Measurements from ENCODE around the gene PRDM16. TPM values are rescaled to one million over a fixed set of nuclear protein-coding genes. Genes with fewer than 3 reads are reported as not detected.

PRDM16 gene
- total and polyA plus RNA-seq, 2 of the 13 experiments (the other 11 are each of a cell fraction or from before 2014, with no cell fraction given) = 0.15 to 0.81 TPM

- H2AFZ ChIP-seq (ENCODE audit: low read length) = no peak overlapping the region
- peaks cover 8 to 14% of the 10 kb centered on the region in 2 experiments; a peak in 4 of 5 replicates for H3K27me3 ChIP-seq (ENCODE audit: control insufficient read depth in 1 of 2, insufficient read depth in 2 of 2, low read length in 2 of 2)
- H3K9ac ChIP-seq (ENCODE audit: insufficient read depth, low read depth, low read length) = no peak overlapping the region
- H3K4me1 ChIP-seq (ENCODE audit: insufficient read depth, low read length) = no peaks in the 10 kb centered on the region
- ChIA-PET POLR2A (no interaction called here), CTCF (ENCODE audit: low intra/inter-chr PET ratio, low total read pairs) (no interaction called here)
- TF ChIP-seq CREB1 (IDR thresholded peaks at IDR 0.05) (no peak), CREB1 (CRISPR knock-in tag; IDR thresholded peaks at IDR 0.05) (no peak), SIX1 (CRISPR knock-in tag; IDR thresholded peaks at IDR 0.05; ENCODE audit: borderline replicate concordance) (no peak), SNAPC2 (CRISPR knock-in tag; IDR thresholded peaks at IDR 0.05) (no peak)
- H3K4me3 ChIP-seq (replicated peaks in 1 of 3; ENCODE audit: insufficient read depth in 1 of 3, low read depth in 2 of 3, low read length in 3 of 3) = no peak overlapping the region
- ATAC-seq (no peak), DNase-seq (ENCODE audit: low spot score) (no peak), FAIRE-seq (no peak)
- intact Hi-C loops (cut with micrococcal nuclease; ENCODE audit: unreplicated experiment) = no loop called here
- BruUV-seq (replicated peaks) = no TSS peak
- H3K79me2 ChIP-seq (ENCODE audit: insufficient read depth, low read length) = no peaks in the 10 kb centered on the region
- WGBS (ENCODE audit: low lambda C conversion rate) = no CpG with 5 or more reads among the region's 4 CpGs
- H3K27ac ChIP-seq (ENCODE audit: extremely low read length, insufficient read depth, low read length) = no peak overlapping the region
- in situ Hi-C loops (cut with HindIII; ENCODE audit: extremely low pct_ligation_motif_present, low pct_unique_long_range_greater_than_20kb) = no loop called here
- no peaks in the 10 kb centered on the region for H3K36me3 ChIP-seq (replicated peaks in 1 of 2; ENCODE audit: control insufficient read depth in 1 of 2, insufficient read depth in 2 of 2, low read length in 2 of 2)
- H3K9me3 ChIP-seq (ENCODE audit: low read length) = no peaks in the 10 kb centered on the region
- no peak overlapping the region for H3K4me2 ChIP-seq (ENCODE audit: low read depth, low read length)
- no peaks in the 10 kb centered on the region for H4K20me1 ChIP-seq (ENCODE audit: insufficient read depth, low read length)
Measured at GRCh38 chr1:3077561-3077960, 8.6 kb downstream of the PRDM16 start.

DNA sequence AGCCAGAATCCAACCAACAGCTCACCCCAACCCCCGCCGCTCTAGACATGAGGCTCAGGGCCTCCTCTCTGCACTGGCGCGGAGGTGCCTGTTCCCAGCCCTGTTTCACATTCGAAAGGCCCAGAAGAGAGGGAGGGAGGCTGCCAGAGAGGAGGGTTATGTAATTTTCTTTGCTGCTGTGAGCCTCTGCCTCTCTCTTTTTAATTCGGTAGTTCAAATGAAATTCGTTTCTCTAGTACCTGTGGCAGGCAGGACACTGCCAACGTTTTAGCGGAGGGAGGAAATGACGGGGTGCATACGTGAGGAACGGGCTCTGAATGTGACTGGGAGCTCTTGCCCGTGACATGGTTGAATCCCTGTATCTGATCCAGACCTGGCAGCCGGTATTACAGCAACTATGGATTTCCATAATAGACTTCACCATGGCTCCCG is 9.4 kb downstream of the PRDM16 start:
- Histone ChIP-seq H4K20me1 (ENCODE audit: insufficient read depth, low read length) (no peaks in the 10 kb centered on the region), H3K9ac (ENCODE audit: insufficient read depth, low read depth, low read length) (no peak overlapping the region), H2AFZ (ENCODE audit: low read length) (no peak overlapping the region), H3K4me1 (ENCODE audit: insufficient read depth, low read length) (no peaks in the 10 kb centered on the region), H3K36me3 (replicated peaks in 1 of 2; ENCODE audit: control insufficient read depth in 1 of 2, insufficient read depth in 2 of 2, low read length in 2 of 2) (no peaks in the 10 kb centered on the region), H3K4me3 (replicated peaks in 1 of 3; ENCODE audit: insufficient read depth in 1 of 3, low read depth in 2 of 3, low read length in 3 of 3) (no peak overlapping the region), H3K4me2 (ENCODE audit: low read depth, low read length) (no peak overlapping the region), H3K27ac (ENCODE audit: extremely low read length, insufficient read depth, low read length) (no peak overlapping the region), H3K9me3 (ENCODE audit: low read length) (no peaks in the 10 kb centered on the region), H3K27me3 (ENCODE audit: control insufficient read depth in 1 of 2, insufficient read depth in 2 of 2, low read length in 2 of 2) (peaks cover 8 to 14% of the 10 kb centered on the region in 2 experiments; a peak in 4 of 5 replicates), H3K79me2 (ENCODE audit: insufficient read depth, low read length) (no peaks in the 10 kb centered on the region)
- DNase-seq (ENCODE audit: low spot score) (no peak), FAIRE-seq (no peak), ATAC-seq (no peak)
- BruUV-seq (replicated peaks) = no TSS peak
- in situ Hi-C loops (cut with HindIII; ENCODE audit: extremely low pct_ligation_motif_present, low pct_unique_long_range_greater_than_20kb) = no loop called here
- WGBS (ENCODE audit: low lambda C conversion rate) = 56% methylated on average over 11 of the region's 15 CpGs
- TF ChIP-seq SNRNP70 (IDR thresholded peaks at IDR 0.05; ENCODE audit: low read depth, low read length) (no peak), TAF15 (IDR thresholded peaks at IDR 0.05; ENCODE audit: low read depth, low read length, poor library complexity, severe bottlenecking) (no peak), FOXC1 (CRISPR knock-in tag; IDR thresholded peaks at IDR 0.05; ENCODE audit: borderline replicate concordance) (no peak), FOXK1 (CRISPR knock-in tag; IDR thresholded peaks at IDR 0.05; ENCODE audit: borderline replicate concordance, low read depth) (no peak), ZNF121 (CRISPR knock-in tag; IDR thresholded peaks at IDR 0.05) (no peak), TGIF2 (CRISPR knock-in tag; IDR thresholded peaks at IDR 0.05) (no peak)
- TF ChIP-seq, protein P1, sequence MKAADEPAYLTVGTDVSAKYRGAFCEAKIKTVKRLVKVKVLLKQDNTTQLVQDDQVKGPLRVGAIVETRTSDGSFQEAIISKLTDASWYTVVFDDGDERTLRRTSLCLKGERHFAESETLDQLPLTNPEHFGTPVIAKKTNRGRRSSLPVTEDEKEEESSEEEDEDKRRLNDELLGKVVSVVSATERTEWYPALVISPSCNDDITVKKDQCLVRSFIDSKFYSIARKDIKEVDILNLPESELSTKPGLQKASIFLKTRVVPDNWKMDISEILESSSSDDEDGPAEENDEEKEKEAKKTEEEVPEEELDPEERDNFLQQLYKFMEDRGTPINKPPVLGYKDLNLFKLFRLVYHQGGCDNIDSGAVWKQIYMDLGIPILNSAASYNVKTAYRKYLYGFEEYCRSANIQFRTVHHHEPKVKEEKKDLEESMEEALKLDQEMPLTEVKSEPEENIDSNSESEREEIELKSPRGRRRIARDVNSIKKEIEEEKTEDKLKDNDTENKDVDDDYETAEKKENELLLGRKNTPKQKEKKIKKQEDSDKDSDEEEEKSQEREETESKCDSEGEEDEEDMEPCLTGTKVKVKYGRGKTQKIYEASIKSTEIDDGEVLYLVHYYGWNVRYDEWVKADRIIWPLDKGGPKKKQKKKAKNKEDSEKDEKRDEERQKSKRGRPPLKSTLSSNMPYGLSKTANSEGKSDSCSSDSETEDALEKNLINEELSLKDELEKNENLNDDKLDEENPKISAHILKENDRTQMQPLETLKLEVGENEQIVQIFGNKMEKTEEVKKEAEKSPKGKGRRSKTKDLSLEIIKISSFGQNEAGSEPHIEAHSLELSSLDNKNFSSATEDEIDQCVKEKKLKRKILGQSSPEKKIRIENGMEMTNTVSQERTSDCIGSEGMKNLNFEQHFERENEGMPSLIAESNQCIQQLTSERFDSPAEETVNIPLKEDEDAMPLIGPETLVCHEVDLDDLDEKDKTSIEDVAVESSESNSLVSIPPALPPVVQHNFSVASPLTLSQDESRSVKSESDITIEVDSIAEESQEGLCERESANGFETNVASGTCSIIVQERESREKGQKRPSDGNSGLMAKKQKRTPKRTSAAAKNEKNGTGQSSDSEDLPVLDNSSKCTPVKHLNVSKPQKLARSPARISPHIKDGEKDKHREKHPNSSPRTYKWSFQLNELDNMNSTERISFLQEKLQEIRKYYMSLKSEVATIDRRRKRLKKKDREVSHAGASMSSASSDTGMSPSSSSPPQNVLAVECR (CRISPR knock-in tag; IDR thresholded peaks at IDR 0.05; ENCODE audit: borderline replicate concordance) = no peak
- POLR2A ChIA-PET = no interaction called here
- intact Hi-C loops (cut with micrococcal nuclease; ENCODE audit: unreplicated experiment) = no loop called here
- CTCF ChIA-PET (ENCODE audit: low intra/inter-chr PET ratio, low total read pairs) = no interaction called here
